ENCODE results near the gene MSH2.
"Not testable (repeated sequence)": the region's sequence is repeated elsewhere in the genome, so short reads cannot be mapped to it uniquely, and the experiment has no call there.

MSH2 gene

DNA sequence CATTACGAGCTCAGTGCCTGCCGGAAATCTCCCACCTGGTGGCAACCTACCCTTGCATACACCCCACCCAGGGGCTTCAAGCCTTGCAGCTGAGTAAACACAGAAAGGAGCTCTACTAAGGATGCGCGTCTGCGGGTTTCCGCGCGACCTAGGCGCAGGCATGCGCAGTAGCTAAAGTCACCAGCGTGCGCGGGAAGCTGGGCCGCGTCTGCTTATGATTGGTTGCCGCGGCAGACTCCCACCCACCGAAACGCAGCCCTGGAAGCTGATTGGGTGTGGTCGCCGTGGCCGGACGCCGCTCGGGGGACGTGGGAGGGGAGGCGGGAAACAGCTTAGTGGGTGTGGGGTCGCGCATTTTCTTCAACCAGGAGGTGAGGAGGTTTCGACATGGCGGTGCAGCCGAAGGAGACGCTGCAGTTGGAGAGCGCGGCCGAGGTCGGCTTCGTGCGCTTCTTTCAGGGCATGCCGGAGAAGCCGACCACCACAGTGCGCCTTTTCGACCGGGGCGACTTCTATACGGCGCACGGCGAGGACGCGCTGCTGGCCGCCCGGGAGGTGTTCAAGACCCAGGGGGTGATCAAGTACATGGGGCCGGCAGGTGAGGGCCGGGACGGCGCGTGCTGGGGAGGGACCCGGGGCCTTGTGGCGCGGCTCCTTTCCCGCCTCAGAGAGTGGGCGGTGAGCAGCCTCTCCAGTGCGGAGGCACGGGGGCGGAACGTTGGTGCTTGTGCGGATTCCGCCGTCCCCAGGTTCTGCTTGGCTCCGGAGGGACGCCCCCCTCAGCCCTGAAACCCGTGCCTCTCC, at the start of gene MSH2:
TSS of gene MSH2 (plus strand) at position 352 of the 804 bp plus-strand sequence. CDS start at position 388, 36 bp downstream.
- Mint-ChIP-seq H3K36me3 (ENCODE audit: low read depth) (peaks cover 28% of the 10 kb centered on the region), H3K9me3 (peaks cover 4% of the 10 kb centered on the region), H3K4me1 (ENCODE audit: low read depth) (peaks cover 23% of the 10 kb centered on the region), H3K4me3 (peak within 1 kb of the TSS; percentile 98), H3K27ac (peak within 1 kb of the TSS; percentile 90), H3K27me3 (ENCODE audit: low read depth) (no peaks in the 10 kb centered on the region)

DNA sequence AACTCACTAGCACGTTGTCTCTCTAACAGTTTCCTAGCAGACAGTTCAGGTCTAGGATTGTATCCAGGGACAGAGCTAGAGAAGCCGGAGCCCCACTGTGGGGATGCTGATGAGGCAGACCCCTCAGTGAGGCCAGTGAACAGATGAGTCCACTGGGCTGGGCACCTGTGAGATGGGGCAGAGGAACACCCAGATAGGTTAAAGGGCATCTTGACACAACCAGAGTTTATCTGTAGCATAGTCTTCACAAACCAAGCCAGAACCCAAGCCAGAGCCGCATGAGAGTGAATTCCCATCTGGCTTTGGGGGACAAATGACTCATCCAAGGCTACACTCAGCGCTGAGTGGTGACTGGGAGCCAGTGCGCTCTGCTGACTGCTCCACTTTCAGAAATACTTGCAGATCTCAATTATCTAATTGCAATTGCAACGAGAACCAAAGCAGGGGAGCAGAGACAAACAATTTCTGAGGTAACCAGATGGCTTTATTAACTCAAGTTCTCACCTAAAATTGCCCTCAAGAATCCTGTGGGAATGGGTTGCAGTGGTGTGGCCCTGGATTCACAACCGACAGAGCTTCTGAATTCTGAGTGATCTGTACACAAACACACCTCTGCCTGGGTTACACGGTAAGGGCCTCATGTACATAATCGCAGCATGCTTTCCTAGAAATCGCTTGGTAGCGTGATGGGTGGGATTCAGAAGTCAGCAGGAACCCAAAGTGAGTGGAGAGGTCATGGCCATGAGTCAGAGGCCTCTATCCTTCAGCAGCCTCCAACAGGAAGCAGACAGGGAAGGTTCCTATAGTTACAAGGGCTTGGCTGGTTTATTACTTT, 48.7 kb upstream of the MSH2 start:
- Mint-ChIP-seq H3K27ac (no peak overlapping the region), H3K4me3 (no peak overlapping the region)

GRCh38 chr2:47354848-47355204, 48.1 kb upstream of the MSH2 start:
- no peak overlapping the region for H3K4me3 Mint-ChIP-seq
- no peak overlapping the region for H3K27ac Mint-ChIP-seq
- no peaks in the 10 kb centered on the region for H3K36me3 Mint-ChIP-seq (ENCODE audit: low read depth)

More for the DNA sequence above, 48.7 kb upstream of the MSH2 start:
- Mint-ChIP-seq H3K27me3 (ENCODE audit: low read depth) (no peaks in the 10 kb centered on the region), H3K4me1 (ENCODE audit: low read depth) (no peaks in the 10 kb centered on the region), H3K9me3 (no peaks in the 10 kb centered on the region), H3K36me3 (ENCODE audit: low read depth) (no peaks in the 10 kb centered on the region)

GRCh38 chr2:47357483-47357882, 45.5 kb upstream of the MSH2 start:
- Mint-ChIP-seq H3K27me3 (ENCODE audit: low read depth) (no peaks in the 10 kb centered on the region), H3K27ac (no peak overlapping the region), H3K4me3 (no peak overlapping the region), H3K9me3 (no peaks in the 10 kb centered on the region), H3K4me1 (ENCODE audit: low read depth) (no peaks in the 10 kb centered on the region), H3K36me3 (ENCODE audit: low read depth) (no peaks in the 10 kb centered on the region)

More at GRCh38 chr2:47354848-47355204, 48.1 kb upstream of the MSH2 start:
- Mint-ChIP-seq H3K9me3 (no peaks in the 10 kb centered on the region), H3K4me1 (ENCODE audit: low read depth) (no peaks in the 10 kb centered on the region), H3K27me3 (ENCODE audit: low read depth) (no peaks in the 10 kb centered on the region)

DNA sequence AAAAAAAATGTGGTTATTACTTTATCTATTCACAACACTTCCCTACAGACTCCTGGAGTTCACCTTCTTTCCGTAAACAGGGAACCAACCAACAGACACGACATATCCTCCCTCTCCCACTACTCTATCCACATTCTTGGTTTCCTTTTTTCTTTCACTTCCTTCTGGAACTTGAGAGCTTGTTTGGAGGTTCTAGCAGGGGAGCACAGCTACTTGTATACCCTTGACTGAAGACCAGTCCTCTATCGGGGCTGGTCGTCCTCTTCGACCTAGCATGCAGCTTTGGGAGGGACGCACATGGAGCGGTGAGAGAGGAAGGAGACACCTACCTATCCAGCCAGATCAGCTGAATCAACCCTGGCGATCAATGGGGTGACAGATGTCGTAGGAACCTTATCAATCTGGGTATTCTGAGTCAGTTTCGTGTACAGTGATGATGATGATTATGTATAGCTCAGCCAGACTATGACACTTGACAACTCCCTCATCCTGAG, 43.5 kb upstream of the MSH2 start:
- Mint-ChIP-seq H3K4me3 (no peak overlapping the region), H3K36me3 (ENCODE audit: low read depth) (no peaks in the 10 kb centered on the region), H3K27ac (no peak overlapping the region), H3K4me1 (ENCODE audit: low read depth) (no peaks in the 10 kb centered on the region), H3K9me3 (no peaks in the 10 kb centered on the region), H3K27me3 (ENCODE audit: low read depth) (no peaks in the 10 kb centered on the region)

DNA sequence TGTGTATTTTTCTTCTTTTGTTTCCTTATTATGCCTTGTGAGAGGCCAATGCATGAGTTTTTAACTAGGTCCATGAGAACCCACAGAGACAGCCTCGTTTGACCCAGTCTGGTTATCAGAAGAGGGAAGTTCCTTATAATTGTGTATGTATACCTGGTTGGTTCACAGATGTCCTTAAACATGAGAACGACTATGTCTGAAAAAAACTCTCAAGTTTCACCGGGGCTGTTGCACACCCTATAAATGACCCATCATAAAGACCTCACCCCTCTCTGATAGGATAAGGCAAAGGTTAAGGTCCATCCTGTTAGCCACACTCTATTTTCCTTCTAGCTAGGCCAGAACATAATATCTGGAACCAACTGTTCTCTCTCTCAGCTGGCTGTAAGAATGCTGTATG, 42.7 kb upstream of the MSH2 start:
- Mint-ChIP-seq H3K4me3 (no peak overlapping the region), H3K27me3 (ENCODE audit: low read depth) (no peaks in the 10 kb centered on the region), H3K4me1 (ENCODE audit: low read depth) (no peaks in the 10 kb centered on the region), H3K27ac (no peak overlapping the region), H3K9me3 (no peaks in the 10 kb centered on the region), H3K36me3 (ENCODE audit: low read depth) (no peaks in the 10 kb centered on the region)

- Mint-ChIP-seq H3K27me3 (ENCODE audit: low read depth) (no peaks in the 10 kb centered on the region), H3K36me3 (ENCODE audit: low read depth) (no peaks in the 10 kb centered on the region), H3K9me3 (no peaks in the 10 kb centered on the region), H3K27ac (no peak overlapping the region), H3K4me1 (ENCODE audit: low read depth) (no peaks in the 10 kb centered on the region), H3K4me3 (no peak overlapping the region)
Observed at GRCh38 chr2:47360927-47361326, 42.0 kb upstream of the MSH2 start.

DNA sequence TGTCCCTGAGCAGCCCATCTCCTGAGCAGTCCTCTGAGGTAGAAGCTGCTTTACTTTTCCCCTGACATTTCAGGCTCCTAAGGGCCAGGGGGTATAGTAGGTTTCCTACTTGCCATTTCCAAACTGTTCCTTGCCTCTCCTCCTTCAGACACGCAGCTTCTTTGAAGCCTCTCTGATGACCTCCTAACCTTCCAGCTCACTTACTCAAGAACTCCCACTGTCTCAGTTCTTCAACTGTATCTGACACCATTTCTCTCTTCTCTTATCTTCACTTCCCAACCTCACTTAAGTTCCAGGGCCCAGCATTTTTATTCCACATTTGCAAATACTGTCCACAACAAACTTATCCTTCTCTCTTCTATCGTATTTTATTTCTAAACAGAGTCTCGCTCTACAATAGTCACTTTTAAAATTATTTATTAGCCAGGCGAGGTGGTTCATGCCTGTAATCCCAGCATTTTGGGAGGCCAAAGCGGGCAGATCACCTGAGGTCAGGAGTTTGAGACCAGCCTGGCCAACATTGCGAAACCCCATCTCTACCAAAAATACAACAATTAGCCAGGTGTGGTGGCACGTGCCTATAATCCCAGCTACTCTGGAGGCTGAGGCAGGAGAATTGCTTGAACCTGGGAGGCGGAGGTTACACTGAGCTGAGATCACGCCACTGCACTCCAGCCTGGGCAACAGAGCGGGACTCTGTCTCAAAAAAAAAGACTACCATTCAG, 41.3 kb upstream of the MSH2 start:
- not testable (repeated sequence) for H3K27me3 Mint-ChIP-seq (ENCODE audit: low read depth); H3K36me3 Mint-ChIP-seq (ENCODE audit: low read depth); H3K4me1 Mint-ChIP-seq (ENCODE audit: low read depth); H3K4me3 Mint-ChIP-seq; H3K9me3 Mint-ChIP-seq; H3K27ac Mint-ChIP-seq

DNA sequence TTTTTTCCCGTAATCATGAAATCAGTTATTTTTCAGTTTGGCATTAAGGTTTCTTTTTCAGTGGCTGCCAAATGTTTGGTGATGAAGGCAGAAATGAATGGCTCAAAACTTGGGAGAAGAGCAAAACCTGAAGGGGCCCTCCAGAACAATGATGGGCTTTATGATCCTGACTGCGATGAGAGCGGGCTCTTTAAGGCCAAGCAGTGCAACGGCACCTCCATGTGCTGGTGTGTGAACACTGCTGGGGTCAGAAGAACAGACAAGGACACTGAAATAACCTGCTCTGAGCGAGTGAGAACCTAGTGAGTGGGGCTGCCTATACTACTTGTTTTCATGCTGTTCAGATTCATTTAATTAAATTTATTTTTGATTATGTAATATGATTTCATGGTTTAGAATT, 29.2 kb upstream of the MSH2 start:
- H3K27ac Mint-ChIP-seq = no peak overlapping the region
- peaks cover 17% of the 10 kb centered on the region for H3K27me3 Mint-ChIP-seq (ENCODE audit: low read depth)
- no peaks in the 10 kb centered on the region for H3K36me3 Mint-ChIP-seq (ENCODE audit: low read depth)
- no peaks in the 10 kb centered on the region for H3K9me3 Mint-ChIP-seq
- no peaks in the 10 kb centered on the region for H3K4me1 Mint-ChIP-seq (ENCODE audit: low read depth)
- no peak overlapping the region for H3K4me3 Mint-ChIP-seq

DNA sequence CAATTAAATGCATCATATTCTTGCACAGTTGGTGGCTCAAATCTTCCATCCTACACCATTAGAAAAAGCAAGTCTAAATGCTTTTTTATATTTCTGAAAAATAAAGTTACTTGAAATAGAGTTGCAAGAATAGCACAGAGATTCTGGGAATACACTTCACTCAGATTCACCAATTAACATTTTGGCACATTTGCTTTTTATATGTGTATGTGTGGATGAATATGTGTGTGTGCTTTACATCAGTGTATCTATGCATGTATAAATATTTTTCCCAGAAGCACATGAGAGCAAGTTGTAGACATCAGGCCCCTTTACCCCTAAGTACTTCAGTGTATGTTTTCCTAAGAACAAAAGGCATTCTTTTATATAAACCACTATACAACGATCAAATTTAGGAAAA, 27.6 kb upstream of the MSH2 start:
- H3K4me1 Mint-ChIP-seq (ENCODE audit: low read depth) = no peaks in the 10 kb centered on the region
- H3K36me3 Mint-ChIP-seq (ENCODE audit: low read depth) = no peaks in the 10 kb centered on the region
- H3K27me3 Mint-ChIP-seq (ENCODE audit: low read depth) = peaks cover 19% of the 10 kb centered on the region
- no peak overlapping the region for H3K4me3 Mint-ChIP-seq
- no peak overlapping the region for H3K27ac Mint-ChIP-seq
- no peaks in the 10 kb centered on the region for H3K9me3 Mint-ChIP-seq

DNA sequence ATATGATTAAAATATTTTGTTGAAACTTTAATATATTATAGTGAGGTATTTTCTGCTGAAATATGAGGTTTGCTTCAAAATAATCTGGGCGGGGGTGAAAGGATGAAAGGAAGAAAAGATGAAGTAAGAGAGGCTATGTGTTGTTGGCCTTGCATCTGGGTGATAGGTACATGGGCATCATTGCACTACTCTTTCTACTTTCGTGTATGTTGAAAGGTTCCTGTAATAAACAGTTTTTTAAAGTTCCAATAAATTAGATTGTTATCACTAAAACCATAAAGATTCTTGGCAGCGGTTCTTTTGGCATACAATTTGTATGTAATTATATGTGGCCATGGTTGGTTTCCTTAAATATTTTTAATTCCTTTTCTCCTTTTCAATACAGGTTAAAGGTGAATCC, 23.6 kb upstream of the MSH2 start:
- Mint-ChIP-seq H3K9me3 (no peaks in the 10 kb centered on the region), H3K27me3 (ENCODE audit: low read depth) (peaks cover 7% of the 10 kb centered on the region), H3K4me3 (no peak overlapping the region), H3K36me3 (ENCODE audit: low read depth) (no peaks in the 10 kb centered on the region), H3K27ac (no peak overlapping the region), H3K4me1 (ENCODE audit: low read depth) (no peaks in the 10 kb centered on the region)

DNA sequence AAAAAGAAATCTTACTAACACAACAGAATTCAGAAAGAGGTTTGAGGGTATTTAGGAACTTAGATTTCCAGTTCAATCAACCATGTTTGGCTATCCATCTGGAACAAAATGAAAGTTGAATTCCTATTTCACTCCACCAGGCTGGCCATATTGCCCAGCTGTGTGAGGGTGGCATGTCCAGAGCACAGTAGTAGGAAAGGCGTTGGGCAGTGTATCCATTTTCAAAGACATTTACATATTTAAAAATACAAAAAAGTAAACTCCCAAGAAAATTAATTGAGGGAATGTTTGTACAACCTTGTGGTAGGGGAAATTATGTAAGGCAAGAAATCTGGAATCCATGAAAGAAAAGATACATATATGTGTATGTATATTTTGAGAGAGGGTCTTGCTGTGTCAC, 21.5 kb upstream of the MSH2 start:
- Mint-ChIP-seq H3K4me3 (no peak overlapping the region), H3K9me3 (no peaks in the 10 kb centered on the region), H3K27me3 (ENCODE audit: low read depth) (peaks cover 8% of the 10 kb centered on the region), H3K36me3 (ENCODE audit: low read depth) (no peaks in the 10 kb centered on the region), H3K4me1 (ENCODE audit: low read depth) (no peaks in the 10 kb centered on the region), H3K27ac (no peak overlapping the region)

DNA sequence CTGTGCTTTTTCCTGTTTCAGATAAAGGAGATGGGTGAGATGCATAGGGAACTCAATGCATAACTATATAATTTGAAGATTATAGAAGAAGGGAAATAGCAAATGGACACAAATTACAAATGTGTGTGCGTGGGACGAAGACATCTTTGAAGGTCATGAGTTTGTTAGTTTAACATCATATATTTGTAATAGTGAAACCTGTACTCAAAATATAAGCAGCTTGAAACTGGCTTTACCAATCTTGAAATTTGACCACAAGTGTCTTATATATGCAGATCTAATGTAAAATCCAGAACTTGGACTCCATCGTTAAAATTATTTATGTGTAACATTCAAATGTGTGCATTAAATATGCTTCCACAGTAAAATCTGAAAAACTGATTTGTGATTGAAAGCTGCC, 16.4 kb upstream of the MSH2 start:
- peaks cover 3% of the 10 kb centered on the region for H3K4me1 Mint-ChIP-seq (ENCODE audit: low read depth)
- no peak overlapping the region for H3K4me3 Mint-ChIP-seq
- no peaks in the 10 kb centered on the region for H3K9me3 Mint-ChIP-seq
- peaks cover 26% of the 10 kb centered on the region for H3K27me3 Mint-ChIP-seq (ENCODE audit: low read depth)
- H3K36me3 Mint-ChIP-seq (ENCODE audit: low read depth) = no peaks in the 10 kb centered on the region
- H3K27ac Mint-ChIP-seq = no peak overlapping the region

GRCh38 chr2:47388888-47389287, 14.1 kb upstream of the MSH2 start:
- Mint-ChIP-seq H3K36me3 (ENCODE audit: low read depth) (no peaks in the 10 kb centered on the region), H3K4me1 (ENCODE audit: low read depth) (peaks cover 3% of the 10 kb centered on the region), H3K27me3 (ENCODE audit: low read depth) (peaks cover 26% of the 10 kb centered on the region), H3K4me3 (no peak overlapping the region), H3K9me3 (no peaks in the 10 kb centered on the region), H3K27ac (no peak overlapping the region)

Data from T-helper 1 cell treated with Interleukin-12 subunit alpha and Interleukin-12 subunit beta and Interleukin-4 antibody, amounts not matched to agents 30 μg/mL and 1 μg/mL, for 36 hours (primary cell).